HUES48 (cell line): ENCODE measurements around the gene SV2C.

Experiments
- H3K27ac ChIP-seq: one replicate; pipeline ENCODE4 v1.7.0; 2013; ENCODE audit warnings: low read depth, low read length, inconsistent platforms
- H3K27me3 ChIP-seq: 2 replicates; pipeline ENCODE4 v1.6.1; 2013; ENCODE audit warnings: mild to moderate bottlenecking, low read length; ENCODE audit not compliant: control insufficient read depth, insufficient read depth
- H3K36me3 ChIP-seq: 2 replicates; pipeline ENCODE4 v1.6.1; 2013; ENCODE audit warnings: low read length; ENCODE audit not compliant: control insufficient read depth, insufficient read depth
- H3K4me1 ChIP-seq: 2 replicates; pipeline ENCODE4 v1.6.1; 2013; ENCODE audit warnings: mild to moderate bottlenecking, low read length; ENCODE audit not compliant: control insufficient read depth, insufficient read depth
- H3K4me3 ChIP-seq: 2 replicates; pipeline ENCODE4 v1.5.1; 2013; ENCODE audit warnings: mild to moderate bottlenecking, low read depth, low read length
- H3K9ac ChIP-seq: 2 replicates; pipeline ENCODE4 v1.6.1; 2013; ENCODE audit warnings: mild to moderate bottlenecking, low read depth, low read length, moderate library complexity
- H3K9me3 ChIP-seq: 2 replicates; pipeline ENCODE4 v1.6.1; 2013; ENCODE audit warnings: low read length; ENCODE audit not compliant: control insufficient read depth, insufficient read depth

Gene SV2C

GRCh38 chr5:76165711-76166374 lies 82.7 kb downstream of the SV2C start:
- H3K4me1 ChIP-seq = no peaks in the 10 kb centered on the region
- H3K36me3 ChIP-seq = no peaks in the 10 kb centered on the region
- H3K9ac ChIP-seq = no peak overlapping the region
- H3K4me3 ChIP-seq = no peak overlapping the region
- no peaks in the 10 kb centered on the region for H3K9me3 ChIP-seq
- H3K27me3 ChIP-seq = no peaks in the 10 kb centered on the region
- no peak overlapping the region for H3K27ac ChIP-seq

- Histone ChIP-seq H3K36me3 (no peaks in the 10 kb centered on the region), H3K27ac (no peak overlapping the region), H3K27me3 (no peaks in the 10 kb centered on the region), H3K4me1 (no peaks in the 10 kb centered on the region), H3K9ac (no peak overlapping the region), H3K4me3 (no peak overlapping the region), H3K9me3 (no peaks in the 10 kb centered on the region)
Measured at GRCh38 chr5:76166886-76167576, 83.8 kb downstream of the SV2C start.

GRCh38 chr5:76169146-76169905 lies 86.1 kb downstream of the SV2C start:
- Histone ChIP-seq H3K4me1 (no peaks in the 10 kb centered on the region), H3K36me3 (no peaks in the 10 kb centered on the region), H3K27ac (no peak overlapping the region), H3K9me3 (no peaks in the 10 kb centered on the region), H3K27me3 (no peaks in the 10 kb centered on the region), H3K9ac (no peak overlapping the region), H3K4me3 (no peak overlapping the region)

DNA sequence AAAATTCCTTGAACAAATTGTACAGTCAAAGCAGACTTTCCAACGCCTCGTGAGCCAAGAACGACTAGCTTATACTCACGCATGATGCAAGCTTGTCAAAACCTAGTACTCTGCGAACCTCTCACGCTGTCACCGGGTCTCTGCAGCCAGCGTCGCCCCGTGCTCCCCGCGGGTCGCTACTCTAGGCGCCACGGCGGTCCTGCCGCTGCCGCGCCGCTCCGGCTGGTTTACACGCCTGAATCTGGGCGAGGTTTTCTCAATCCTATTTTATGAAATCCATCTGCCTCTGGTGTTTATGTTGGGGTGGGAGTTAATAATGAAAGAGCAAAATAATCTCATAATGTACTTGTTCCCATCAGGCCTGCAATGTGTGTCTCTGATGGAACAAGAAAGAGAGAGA lies 90.9 kb downstream of the SV2C start:
- no peaks in the 10 kb centered on the region for H3K27me3 ChIP-seq
- H3K9ac ChIP-seq = no peak overlapping the region
- peaks cover 7% of the 10 kb centered on the region; the same call in 1 of the 2 replicates for H3K4me1 ChIP-seq
- H3K4me3 ChIP-seq = no peak overlapping the region
- no peak overlapping the region for H3K27ac ChIP-seq
- no peaks in the 10 kb centered on the region for H3K36me3 ChIP-seq
- no peaks in the 10 kb centered on the region for H3K9me3 ChIP-seq

GRCh38 chr5:76175051-76175666 lies 92.0 kb downstream of the SV2C start:
- peaks cover 7% of the 10 kb centered on the region; the same call in 1 of the 2 replicates for H3K4me1 ChIP-seq
- no peaks in the 10 kb centered on the region for H3K27me3 ChIP-seq
- no peak overlapping the region for H3K27ac ChIP-seq
- H3K4me3 ChIP-seq = no peak overlapping the region
- no peak overlapping the region for H3K9ac ChIP-seq
- H3K9me3 ChIP-seq = no peaks in the 10 kb centered on the region
- H3K36me3 ChIP-seq = no peaks in the 10 kb centered on the region

- no peak overlapping the region for H3K27ac ChIP-seq
- no peaks in the 10 kb centered on the region for H3K27me3 ChIP-seq
Measured at GRCh38 chr5:76175821-76176403, 92.7 kb downstream of the SV2C start.

DNA sequence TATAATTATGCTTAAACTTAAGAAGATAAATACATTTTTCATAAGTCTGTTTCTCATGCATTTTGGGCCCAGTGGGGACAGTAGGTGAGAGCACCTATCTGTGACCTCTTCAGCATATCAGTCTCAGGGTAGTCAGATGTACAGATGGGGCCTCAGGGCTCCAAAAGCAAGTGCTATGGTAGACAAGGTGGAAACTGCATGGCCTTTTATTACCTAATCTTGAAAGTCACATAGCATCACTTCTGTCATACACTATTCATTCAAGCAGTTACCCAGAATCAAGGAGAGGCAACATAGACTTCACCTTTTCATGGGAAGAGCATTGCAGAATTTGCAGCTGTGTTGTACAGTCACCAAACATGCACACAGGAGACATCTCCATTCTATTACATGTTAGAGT lies 94.8 kb downstream of the SV2C start:
- H3K9me3 ChIP-seq = no peaks in the 10 kb centered on the region
- peaks cover 7% of the 10 kb centered on the region; the same call in 1 of the 2 replicates for H3K4me1 ChIP-seq
- H3K36me3 ChIP-seq = no peaks in the 10 kb centered on the region
- H3K9ac ChIP-seq = no peak overlapping the region
- H3K27ac ChIP-seq = no peak overlapping the region
- no peak overlapping the region for H3K4me3 ChIP-seq
- H3K27me3 ChIP-seq = no peaks in the 10 kb centered on the region

More at GRCh38 chr5:76175821-76176403, 92.7 kb downstream of the SV2C start:
- H3K4me1 ChIP-seq = peaks cover 7% of the 10 kb centered on the region; the same call in 1 of the 2 replicates
- no peak overlapping the region for H3K4me3 ChIP-seq
- no peaks in the 10 kb centered on the region for H3K36me3 ChIP-seq
- H3K9me3 ChIP-seq = no peaks in the 10 kb centered on the region
- no peak overlapping the region for H3K9ac ChIP-seq

DNA sequence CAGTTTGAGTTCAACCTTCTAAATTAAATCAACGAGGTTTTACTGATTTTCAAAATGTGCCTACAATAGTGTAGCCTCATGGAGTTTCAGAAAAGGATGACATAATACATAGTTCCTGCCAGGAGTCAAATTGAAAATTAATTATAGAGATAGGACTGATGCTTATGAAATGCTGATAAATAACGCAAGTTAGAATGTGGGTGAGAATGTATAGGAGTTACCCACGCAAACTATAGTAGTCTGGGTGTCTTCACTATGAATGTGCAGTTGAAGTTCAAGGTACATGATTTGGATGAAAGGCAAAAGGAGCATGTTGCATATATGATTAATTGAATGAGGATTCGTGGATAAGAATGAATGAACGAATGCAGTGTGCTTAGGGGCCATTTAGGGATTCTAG lies 95.7 kb downstream of the SV2C start:
- H3K9me3 ChIP-seq = no peaks in the 10 kb centered on the region
- H3K36me3 ChIP-seq = no peaks in the 10 kb centered on the region
- H3K9ac ChIP-seq = no peak overlapping the region
- H3K27ac ChIP-seq = no peak overlapping the region
- no peaks in the 10 kb centered on the region for H3K27me3 ChIP-seq
- H3K4me3 ChIP-seq = no peak overlapping the region
- peaks cover 7% of the 10 kb centered on the region; the same call in 1 of the 2 replicates for H3K4me1 ChIP-seq

- Histone ChIP-seq H3K9ac (no peak overlapping the region), H3K4me1 (no peaks in the 10 kb centered on the region), H3K27me3 (no peaks in the 10 kb centered on the region), H3K36me3 (no peaks in the 10 kb centered on the region), H3K27ac (no peak overlapping the region), H3K9me3 (no peaks in the 10 kb centered on the region), H3K4me3 (no peak overlapping the region)
Measured at GRCh38 chr5:76180814-76181805, 97.9 kb downstream of the SV2C start.

- Histone ChIP-seq H3K27me3 (no peaks in the 10 kb centered on the region), H3K9me3 (no peaks in the 10 kb centered on the region), H3K27ac (no peak overlapping the region), H3K36me3 (no peaks in the 10 kb centered on the region), H3K9ac (no peak overlapping the region), H3K4me3 (no peak overlapping the region), H3K4me1 (no peaks in the 10 kb centered on the region)
Measured at GRCh38 chr5:76187386-76187785, 104.2 kb downstream of the SV2C start.
